CD4-positive, CD25-positive, alpha-beta regulatory T cell (primary cell): ENCODE data around the gene ZNF506. TPM values are rescaled to one million over a fixed set of nuclear protein-coding genes. Genes with fewer than 3 reads are reported as not detected.
"Not testable (repeated sequence)": the region's sequence is repeated elsewhere in the genome, so short reads cannot be mapped to it uniquely, and the experiment has no call there.

Source experiments
- ATAC-seq, 2 donors: fragments of 150-1000 bp; cut with Tn5 transposase; one replicate each; pipeline ENCODE4 v1.10.0; 2021; ENCODE audit warnings: low read depth in 2 of 2, moderate number of reproducible peaks in 2 of 2, moderate library complexity in 1 of 2
- DNase-seq, 3 donors: peaks; one replicate each; pipeline versions ENCODE4 v3.0.0 to v3.0.0-alpha.2; 2012 to 2022; ENCODE audit warnings: mixed read lengths in 1 of 3
- H3K27ac ChIP-seq: one replicate; pipeline ENCODE4 v1.7.0; 2013; ENCODE audit warnings: mild to moderate bottlenecking, low read length; ENCODE audit not compliant: insufficient read depth, poor library complexity, severe bottlenecking
- H3K27me3 ChIP-seq: one replicate; pipeline ENCODE4 v1.7.0; 2013; ENCODE audit warnings: low read length; ENCODE audit not compliant: control insufficient read depth, insufficient read depth
- H3K36me3 ChIP-seq: one replicate; pipeline ENCODE4 v1.7.0; 2013; ENCODE audit warnings: mild to moderate bottlenecking, low read length, moderate library complexity; ENCODE audit not compliant: control insufficient read depth, insufficient read depth
- H3K4me1 ChIP-seq: 2 replicates; pipeline ENCODE4 v1.7.0; 2013; ENCODE audit warnings: mild to moderate bottlenecking, low read length; ENCODE audit not compliant: insufficient read depth, control insufficient read depth, poor library complexity, severe bottlenecking
- H3K4me3 ChIP-seq: one replicate; pipeline ENCODE4 v1.7.0; 2013; ENCODE audit warnings: low read depth, mild to moderate bottlenecking, low read length, moderate library complexity
- H3K9me3 ChIP-seq, 2 experiments: 1 replicate in 1 of 2; 2 replicates in 1 of 2; pipeline ENCODE4 v1.7.0; 2013; ENCODE audit warnings: low read length in 2 of 2, mild to moderate bottlenecking in 1 of 2, moderate library complexity in 1 of 2; ENCODE audit not compliant: control insufficient read depth in 2 of 2
- H3K27ac Mint-ChIP-seq, 3 donors: one replicate each; pipeline ENCODE4 v1.8.0; 2020 to 2022; ENCODE audit warnings: mild to moderate bottlenecking in 3 of 3, mixed read lengths in 3 of 3, moderate library complexity in 2 of 3
- H3K27me3 Mint-ChIP-seq: one replicate; pipeline ENCODE4 v1.8.0; 2022; ENCODE audit warnings: mild to moderate bottlenecking, mixed read lengths
- H3K36me3 Mint-ChIP-seq: one replicate; pipeline ENCODE4 v1.8.0; 2020; ENCODE audit warnings: mixed read lengths
- H3K4me1 Mint-ChIP-seq, 4 donors: one replicate each; pipeline ENCODE4 v1.8.0; 2020 to 2022; ENCODE audit warnings: mixed read lengths in 4 of 4, mild to moderate bottlenecking in 1 of 4
- H3K4me3 Mint-ChIP-seq, 4 donors: one replicate each; pipeline ENCODE4 v1.8.0; 2020 to 2022; ENCODE audit warnings: mild to moderate bottlenecking in 4 of 4, mixed read lengths in 4 of 4, moderate library complexity in 3 of 4
- H3K9me3 Mint-ChIP-seq, 7 donors: one replicate each; pipeline ENCODE4 v1.8.0; 2020 to 2022; ENCODE audit warnings: mixed read lengths in 7 of 7, mild to moderate bottlenecking in 3 of 7, moderate library complexity in 2 of 7
- polyA plus RNA-seq, 4 donors: library from polyadenylated mRNA; unstranded; fragments of 300-500 nt; fragmentation: Illumina TruSeq; gene quantifications; one replicate each; pipeline ENCODE4 v1.2.3, GENCODE V29; 2021
- total RNA-seq: library from RNA; stranded (reverse); gene quantifications from one replicate; pipeline ENCODE4 v1.2.3, GENCODE V29; 2022

ZNF506 gene
- total and polyA plus RNA-seq, 5 donors from 2014 or later: 16.8 to 32.6 (median 23.8) TPM

DNA sequence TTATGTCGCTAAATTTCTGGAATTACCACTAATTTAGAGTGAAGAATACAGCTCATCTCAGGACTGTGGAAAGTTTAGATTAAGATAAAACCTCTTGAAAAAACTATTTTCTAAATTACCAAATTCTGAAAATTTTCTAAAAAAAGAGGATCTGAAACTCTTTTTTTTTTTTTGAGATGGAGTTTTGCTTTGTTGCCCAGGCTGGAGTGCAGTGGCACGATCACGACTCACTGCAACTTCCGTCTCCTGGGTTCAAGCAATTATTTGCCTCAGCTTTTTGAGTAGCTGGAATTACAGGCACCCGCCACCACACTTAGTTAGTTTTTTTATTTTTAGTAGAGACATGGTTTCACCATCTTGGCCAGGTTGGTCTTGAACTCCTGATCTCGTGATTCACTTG, 27.5 kb upstream of the ZNF506 start:
- no peaks in the 10 kb centered on the region for H3K4me1 ChIP-seq
- no peaks in the 10 kb centered on the region for H3K27me3 ChIP-seq
- no peak overlapping the region for H3K27ac ChIP-seq
- H3K36me3 ChIP-seq: no peaks in the 10 kb centered on the region
- no peaks in the 10 kb centered on the region for H3K27me3 Mint-ChIP-seq
- H3K9me3 ChIP-seq: peaks cover 3 to 4% of the 10 kb centered on the region in 2 experiments
- H3K9me3 Mint-ChIP-seq: peaks cover 0 to 5% (median 2%) of the 10 kb centered on the region in 7 donors
- no peaks in the 10 kb centered on the region for H3K4me1 Mint-ChIP-seq
- H3K36me3 Mint-ChIP-seq: no peaks in the 10 kb centered on the region
- H3K27ac Mint-ChIP-seq: no peak overlapping the region
- no peak overlapping the region for H3K4me3 ChIP-seq
- no peak for DNase-seq
- H3K4me3 Mint-ChIP-seq: no peak overlapping the region
- ATAC-seq: no peak

DNA sequence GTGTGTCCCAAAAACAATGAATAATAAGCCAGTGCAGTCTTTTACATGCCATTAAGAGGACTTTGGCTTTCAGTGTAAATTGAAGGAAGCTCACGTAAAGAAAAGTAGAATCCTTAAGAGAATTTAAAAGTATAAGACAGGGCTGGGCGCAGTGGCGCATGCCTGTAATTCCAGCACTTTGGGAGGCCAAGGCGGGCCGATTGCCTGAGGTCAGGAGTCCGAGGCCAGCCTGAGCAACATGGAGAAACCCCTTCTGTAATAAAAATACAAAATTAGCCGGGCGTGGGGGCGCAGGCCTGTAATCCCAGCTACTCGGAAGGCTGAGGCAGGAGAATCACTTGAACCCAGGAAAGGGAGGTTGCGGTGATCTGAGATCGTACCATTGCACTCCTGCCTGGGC, 26.2 kb upstream of the ZNF506 start:
- H3K9me3 Mint-ChIP-seq: peaks cover 0 to 8% (median 3%) of the 10 kb centered on the region in 7 donors
- no peak overlapping the region for H3K4me3 ChIP-seq
- DNase-seq (no peak), ATAC-seq (no peak)
- no peaks in the 10 kb centered on the region for H3K4me1 Mint-ChIP-seq
- H3K27me3 ChIP-seq: no peaks in the 10 kb centered on the region
- no peaks in the 10 kb centered on the region for H3K4me1 ChIP-seq
- H3K27ac ChIP-seq: no peak overlapping the region
- H3K27ac Mint-ChIP-seq: peak overlapping the region in 1 of 3 donors; percentile 5
- H3K27me3 Mint-ChIP-seq: no peaks in the 10 kb centered on the region
- H3K4me3 Mint-ChIP-seq: no peak overlapping the region
- H3K36me3 ChIP-seq: no peaks in the 10 kb centered on the region
- peaks cover 3 to 7% of the 10 kb centered on the region in 2 experiments for H3K9me3 ChIP-seq
- H3K36me3 Mint-ChIP-seq: no peaks in the 10 kb centered on the region

DNA sequence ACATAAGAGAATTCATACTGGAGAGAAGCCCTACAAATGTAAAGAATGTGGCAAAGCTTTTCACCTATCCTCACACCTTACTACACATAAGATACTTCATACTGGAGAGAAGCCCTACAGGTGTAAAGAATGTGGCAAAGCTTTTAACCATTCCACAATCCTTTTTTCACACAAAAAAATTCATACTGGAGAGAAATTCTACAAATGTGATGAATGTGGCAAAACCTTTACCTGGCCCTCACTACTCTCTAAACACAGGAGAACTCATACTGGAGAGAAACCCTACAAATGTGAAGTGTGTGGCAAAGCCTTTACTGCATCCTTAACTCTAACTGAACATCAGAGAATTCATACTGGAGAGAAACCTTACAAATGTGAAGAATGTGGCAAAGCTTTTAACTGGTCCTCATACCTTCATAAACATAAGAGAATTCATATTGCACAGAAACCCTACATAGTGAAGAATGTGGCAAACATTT, 14.0 kb upstream of the ZNF506 start:
- Mint-ChIP-seq H3K36me3 (peaks cover 17% of the 10 kb centered on the region), H3K4me1 (no peaks in the 10 kb centered on the region), H3K4me3 (no peak overlapping the region), H3K9me3 (peaks cover 0 to 51% (median 28%) of the 10 kb centered on the region in 7 donors), H3K27me3 (no peaks in the 10 kb centered on the region), H3K27ac (no peak overlapping the region)
- no peak overlapping the region for H3K27ac ChIP-seq
- DNase-seq (no peak), ATAC-seq (no peak)
- H3K4me1 ChIP-seq: no peaks in the 10 kb centered on the region
- peaks cover 64 to 85% of the 10 kb centered on the region in 2 experiments for H3K9me3 ChIP-seq
- H3K27me3 ChIP-seq: no peaks in the 10 kb centered on the region
- no peaks in the 10 kb centered on the region for H3K36me3 ChIP-seq
- no peak overlapping the region for H3K4me3 ChIP-seq

DNA sequence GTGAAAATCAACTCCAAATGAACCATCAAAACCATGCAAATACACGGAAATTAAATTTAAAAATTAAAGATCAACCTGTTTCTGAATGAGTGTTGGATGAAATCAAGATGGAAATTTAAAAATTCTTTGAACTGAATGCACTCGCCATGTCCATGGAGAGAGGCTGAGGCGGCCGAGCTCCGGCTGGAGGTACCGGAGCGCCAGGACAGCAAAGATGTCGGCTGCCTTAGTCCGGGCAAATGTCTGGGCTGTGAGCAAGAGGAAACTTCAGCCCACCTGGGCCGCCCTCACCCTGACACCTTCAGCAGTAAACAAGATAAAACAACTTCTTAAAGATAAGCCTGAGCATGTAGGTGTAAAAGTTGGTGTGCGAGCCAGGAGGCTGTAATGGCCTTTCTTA, 5.3 kb upstream of the ZNF506 start:
- H3K4me3 ChIP-seq: no peak overlapping the region
- Mint-ChIP-seq H3K4me1 (peaks cover 0 to 2% (median 0%) of the 10 kb centered on the region in 4 donors), H3K4me3 (no peak overlapping the region), H3K9me3 (peaks cover 0 to 58% (median 23%) of the 10 kb centered on the region in 7 donors), H3K36me3 (peaks cover 14% of the 10 kb centered on the region), H3K27me3 (no peaks in the 10 kb centered on the region), H3K27ac (no peak overlapping the region)
- H3K27ac ChIP-seq: no peak overlapping the region
- no peaks in the 10 kb centered on the region for H3K36me3 ChIP-seq
- ATAC-seq (no peak), DNase-seq (no peak)
- peaks cover 38 to 64% of the 10 kb centered on the region in 2 experiments for H3K9me3 ChIP-seq
- no peaks in the 10 kb centered on the region for H3K27me3 ChIP-seq
- H3K4me1 ChIP-seq: no peaks in the 10 kb centered on the region

DNA sequence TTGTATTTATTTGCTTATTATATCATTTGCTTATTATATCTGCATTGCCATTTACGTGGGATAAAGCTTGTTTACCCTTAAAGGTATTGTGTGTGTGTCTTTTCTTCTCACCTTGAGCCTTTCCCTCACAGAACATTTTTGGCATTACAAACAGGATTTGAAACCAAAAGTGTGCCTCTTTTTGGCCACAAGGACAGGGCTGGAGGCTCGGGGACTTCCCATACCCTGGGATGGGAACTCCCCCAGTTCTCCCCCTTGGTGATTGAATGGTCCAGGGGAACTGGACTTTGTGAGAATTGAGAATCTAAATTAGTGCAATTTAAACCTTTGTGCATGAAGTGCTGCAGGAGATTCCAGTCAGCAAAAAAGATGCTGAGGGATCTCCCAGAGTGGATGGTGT, 2.4 kb upstream of the ZNF506 start:
- ATAC-seq (no peak), DNase-seq (no peak)
- H3K9me3 Mint-ChIP-seq: peaks cover 0 to 42% (median 23%) of the 10 kb centered on the region in 7 donors
- H3K36me3 ChIP-seq: peaks cover 9% of the 10 kb centered on the region
- no peak overlapping the region for H3K27ac Mint-ChIP-seq
- no peak overlapping the region for H3K27ac ChIP-seq
- H3K27me3 ChIP-seq: no peaks in the 10 kb centered on the region
- H3K36me3 Mint-ChIP-seq: peaks cover 21% of the 10 kb centered on the region
- peaks cover 5% of the 10 kb centered on the region for H3K27me3 Mint-ChIP-seq
- peaks cover 2% of the 10 kb centered on the region for H3K4me1 ChIP-seq
- peaks cover 17 to 47% of the 10 kb centered on the region in 2 experiments for H3K9me3 ChIP-seq
- H3K4me3 ChIP-seq: no peak overlapping the region
- H3K4me3 Mint-ChIP-seq: peak overlapping the region in 1 of 4 donors; percentile 58
- peaks cover 0 to 27% (median 9%) of the 10 kb centered on the region in 4 donors for H3K4me1 Mint-ChIP-seq

DNA sequence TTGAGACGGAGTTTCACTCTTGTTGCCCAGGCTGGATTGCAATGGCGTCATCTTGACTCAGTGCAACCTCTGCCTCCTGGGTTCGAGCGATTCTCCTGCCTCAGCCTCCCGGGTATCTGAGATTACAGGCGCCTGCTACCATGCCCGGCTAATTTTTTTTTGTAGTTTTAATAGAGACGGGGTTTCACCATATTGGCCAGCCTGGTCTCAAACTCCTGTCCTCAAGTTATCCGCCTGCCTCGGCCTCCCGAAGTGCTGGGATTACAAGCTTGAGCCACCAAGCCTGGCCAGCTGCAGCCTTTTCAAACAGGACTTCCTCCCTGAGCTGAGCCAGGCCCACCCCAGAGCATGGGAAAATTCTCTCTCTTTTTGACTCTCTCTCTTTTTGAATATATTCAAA, 426 bp upstream of the ZNF506 start:
- H3K9me3 Mint-ChIP-seq: peaks cover 0 to 29% (median 14%) of the 10 kb centered on the region in 7 donors
- Histone ChIP-seq H3K27ac (peak overlapping the region; percentile 97), H3K4me1 (peaks cover 12% of the 10 kb centered on the region), H3K4me3 (peak overlapping the region; percentile 76), H3K9me3 (peaks cover 16 to 54% of the 10 kb centered on the region in 2 experiments), H3K36me3 (peaks cover 13% of the 10 kb centered on the region)
- not testable (repeated sequence) for H3K27me3 Mint-ChIP-seq, DNase-seq, H3K27me3 ChIP-seq, ATAC-seq
- H3K4me3 Mint-ChIP-seq: peak overlapping the region; percentile 90 to 100 (median 98)
- peaks cover 31% of the 10 kb centered on the region for H3K36me3 Mint-ChIP-seq
- H3K27ac Mint-ChIP-seq: peak overlapping the region; percentile 95 to 100 (median 100)
- peaks cover 7 to 46% (median 13%) of the 10 kb centered on the region in 4 donors for H3K4me1 Mint-ChIP-seq

DNA sequence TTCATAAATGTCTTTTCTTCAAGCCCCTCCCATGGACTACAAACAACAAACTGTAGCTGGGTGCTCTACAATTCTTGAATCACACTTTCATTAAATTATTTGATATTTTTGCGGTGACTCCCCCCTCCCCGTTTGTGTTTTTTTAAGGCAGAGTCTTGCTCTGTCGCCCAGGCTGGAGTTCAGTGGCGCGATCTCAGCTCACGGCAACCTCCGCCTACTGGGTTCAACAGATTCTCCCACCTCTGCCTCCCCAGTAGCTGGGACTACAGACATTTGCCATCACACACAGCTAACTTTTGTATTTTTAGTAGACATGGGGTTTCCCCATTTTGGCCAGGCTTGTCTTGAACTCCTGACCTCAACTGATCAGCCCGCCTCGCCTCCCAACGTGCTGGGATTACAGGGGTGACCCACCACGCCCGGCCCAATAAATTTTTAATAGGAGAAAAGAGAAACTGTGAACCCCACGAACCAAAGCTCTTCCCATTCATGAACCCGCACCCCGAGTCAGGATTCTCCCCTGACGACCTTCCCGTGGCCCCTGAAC, 703 bp downstream of the ZNF506 start:
- peaks cover 8 to 55% (median 13%) of the 10 kb centered on the region in 4 donors for H3K4me1 Mint-ChIP-seq
- peak overlapping the region; percentile 99 to 100 (median 100) for H3K27ac Mint-ChIP-seq
- peak overlapping the region; percentile 76 for H3K4me3 ChIP-seq
- DNase-seq (peak in 1 of 3 donors; percentile 2), ATAC-seq (no peak)
- peak overlapping the region; percentile 97 to 100 (median 99) for H3K4me3 Mint-ChIP-seq
- peaks cover 5% of the 10 kb centered on the region for H3K27me3 Mint-ChIP-seq
- peaks cover 17 to 55% of the 10 kb centered on the region in 2 experiments for H3K9me3 ChIP-seq
- H3K27ac ChIP-seq: peak overlapping the region; percentile 97
- peaks cover 28% of the 10 kb centered on the region for H3K36me3 Mint-ChIP-seq
- H3K27me3 ChIP-seq: no peaks in the 10 kb centered on the region
- H3K36me3 ChIP-seq: peaks cover 13% of the 10 kb centered on the region
- H3K9me3 Mint-ChIP-seq: peaks cover 0 to 25% (median 8%) of the 10 kb centered on the region in 7 donors
- H3K4me1 ChIP-seq: peaks cover 12% of the 10 kb centered on the region

DNA sequence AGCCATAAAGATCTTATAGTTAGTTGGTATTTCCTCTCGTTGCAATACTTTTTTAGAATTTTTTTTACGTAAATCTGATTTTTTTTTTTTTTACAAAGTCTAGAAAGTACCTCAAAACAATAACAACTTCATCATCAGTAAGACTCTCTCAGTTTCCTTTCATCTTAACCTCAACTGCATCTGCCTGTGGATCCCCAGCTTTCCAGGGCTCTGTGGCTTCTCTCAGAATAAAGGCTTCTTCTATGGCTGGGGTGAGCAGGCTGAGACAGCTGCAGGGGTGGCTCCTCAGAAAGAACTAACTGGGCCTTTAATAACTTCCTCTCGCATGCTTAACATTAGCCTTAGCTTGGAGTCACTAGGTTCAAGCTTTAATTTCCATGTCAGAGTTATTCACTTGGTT, 4.2 kb downstream of the ZNF506 start:
- peaks cover 54% of the 10 kb centered on the region for H3K36me3 Mint-ChIP-seq
- peaks cover 15% of the 10 kb centered on the region for H3K4me1 ChIP-seq
- peak overlapping the region; percentile 2 to 95 (median 82) for H3K4me3 Mint-ChIP-seq
- ATAC-seq: peak; percentile 58 to 65
- peak overlapping the region; percentile 26 for H3K4me3 ChIP-seq
- H3K27me3 ChIP-seq: no peaks in the 10 kb centered on the region
- peak overlapping the region; percentile 80 for H3K27ac ChIP-seq
- peaks cover 37% of the 10 kb centered on the region for H3K36me3 ChIP-seq
- peak overlapping the region; percentile 93 to 97 (median 97) for H3K27ac Mint-ChIP-seq
- peaks cover 8 to 84% (median 19%) of the 10 kb centered on the region in 4 donors for H3K4me1 Mint-ChIP-seq
- peaks cover 36 to 62% of the 10 kb centered on the region in 2 experiments for H3K9me3 ChIP-seq
- peaks cover 0 to 39% (median 4%) of the 10 kb centered on the region in 7 donors for H3K9me3 Mint-ChIP-seq
- peaks cover 5% of the 10 kb centered on the region for H3K27me3 Mint-ChIP-seq
- DNase-seq: peak in 2 of 3 donors; percentile 59 to 77
